Measurements from ENCODE around the gene RCOR2.

RCOR2 gene

DNA sequence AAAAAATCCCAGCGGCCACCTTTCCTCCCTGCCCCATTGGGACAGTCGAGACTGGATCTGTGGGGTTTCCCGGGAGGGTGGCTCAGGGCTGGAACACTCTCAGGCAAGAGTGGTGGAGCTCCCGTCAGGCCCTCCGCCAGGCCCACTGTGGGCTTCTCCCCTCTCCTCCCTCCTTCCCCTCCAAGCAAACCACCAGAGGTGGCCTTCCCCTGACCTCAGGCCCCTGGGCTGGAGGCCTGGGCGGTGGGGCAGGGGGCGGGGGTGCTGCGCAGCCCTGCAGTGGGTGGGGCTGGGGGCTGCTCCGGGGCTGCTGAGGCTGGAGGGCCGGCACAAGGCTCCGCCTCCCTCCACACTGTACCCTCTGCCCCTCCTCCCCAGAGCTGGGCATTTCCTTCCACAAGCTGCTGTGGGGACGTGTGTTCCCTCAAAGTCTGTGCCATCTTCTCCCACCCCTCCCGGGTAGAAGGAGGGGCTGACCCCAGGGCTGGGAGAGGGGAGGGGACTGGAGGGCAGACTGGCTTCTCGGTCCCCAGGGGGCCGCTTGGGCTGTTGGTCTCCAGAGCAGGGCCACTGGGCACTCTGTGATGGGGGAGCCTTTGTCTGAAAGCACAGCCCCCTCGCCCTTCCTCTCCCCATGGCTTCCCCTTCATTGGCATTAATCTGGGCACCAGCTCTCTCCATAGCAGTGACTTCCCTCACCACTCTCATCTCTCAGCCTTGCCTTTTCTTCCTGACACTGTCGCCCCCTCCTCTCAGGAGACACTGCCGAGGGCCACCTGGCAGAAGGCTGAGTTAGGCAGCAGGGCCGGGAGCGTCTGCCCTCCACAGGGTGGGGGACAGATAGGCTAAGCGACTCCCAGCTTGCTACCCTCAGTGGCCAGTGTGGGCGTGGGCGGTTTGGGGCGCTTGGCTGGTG lies 7.1 kb downstream of the RCOR2 start:
- intact Hi-C loops (cut with DNase I) = no loop called here
- DNase-seq = peak in 1 of 10 donors; percentile 78

DNA sequence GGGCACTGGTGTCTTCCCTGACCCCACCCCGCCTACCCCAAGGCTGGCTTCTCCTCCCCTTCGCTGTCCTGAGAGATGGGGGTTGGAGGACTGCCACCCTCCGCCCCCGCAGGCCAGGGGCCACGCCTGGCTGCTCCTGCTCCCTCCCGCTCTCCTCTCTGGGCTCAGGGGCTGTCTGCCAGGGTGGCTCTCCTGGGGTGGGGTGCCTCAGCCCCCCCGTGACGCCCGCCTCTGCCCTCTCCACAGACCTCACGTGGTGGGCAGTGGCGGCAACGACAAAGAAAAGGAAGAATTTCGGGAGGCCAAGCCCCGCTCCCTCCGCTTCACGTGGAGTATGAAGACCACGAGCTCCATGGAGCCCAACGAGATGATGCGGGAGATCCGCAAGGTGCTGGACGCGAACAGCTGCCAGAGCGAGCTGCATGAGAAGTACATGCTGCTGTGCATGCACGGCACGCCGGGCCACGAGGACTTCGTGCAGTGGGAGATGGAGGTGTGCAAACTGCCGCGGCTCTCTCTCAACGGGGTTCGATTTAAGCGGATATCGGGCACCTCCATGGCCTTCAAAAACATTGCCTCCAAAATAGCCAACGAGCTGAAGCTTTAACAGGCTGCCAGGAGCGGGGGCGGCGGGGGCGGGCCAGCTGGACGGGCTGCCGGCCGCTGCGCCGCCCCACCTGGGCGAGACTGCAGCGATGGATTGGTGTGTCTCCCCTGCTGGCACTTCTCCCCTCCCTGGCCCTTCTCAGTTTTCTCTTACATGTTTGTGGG lies 8.1 kb downstream of the RCOR2 start:
- DNase-seq = peak in 3 of 10 donors; percentile 40 to 89 (median 87)
- intact Hi-C loops (cut with DNase I) = no loop called here

DNA sequence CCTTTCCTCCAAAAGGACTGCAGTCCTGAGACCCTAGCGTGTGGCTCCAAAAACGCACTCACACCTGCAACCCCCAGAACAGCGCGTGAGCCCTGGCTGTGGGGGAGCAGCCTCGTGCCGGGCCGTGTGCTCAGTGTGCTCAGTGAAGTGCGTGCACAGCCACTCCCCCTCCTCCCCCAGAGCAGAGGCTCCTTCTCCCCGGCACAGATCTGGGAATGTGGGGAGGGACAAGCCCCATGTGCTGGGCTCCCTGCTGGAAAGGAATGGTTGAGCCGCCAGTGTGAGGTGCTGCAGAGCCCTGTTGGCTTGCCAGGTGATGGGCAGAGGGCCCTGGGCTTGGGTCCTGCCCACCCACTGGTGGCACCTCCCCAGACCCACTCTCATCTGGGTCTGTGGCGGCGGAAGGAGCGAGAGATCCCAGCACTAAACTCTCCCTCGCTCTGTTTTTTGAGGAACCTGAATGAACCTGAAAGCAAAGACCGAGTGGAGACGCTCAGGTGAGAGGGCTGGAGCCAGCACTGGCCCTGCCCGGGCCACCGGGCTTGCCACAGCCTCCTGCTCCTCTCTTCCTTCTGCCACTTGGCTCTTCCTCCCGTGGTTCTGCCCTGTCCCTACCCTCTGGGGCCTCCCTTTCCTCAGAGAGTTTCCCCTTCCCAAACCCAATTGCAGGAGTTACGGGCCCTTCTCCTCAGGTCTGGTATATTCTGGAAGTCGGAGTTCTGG lies 9.0 kb downstream of the RCOR2 start:
- intact Hi-C loops (cut with DNase I) = loop anchor here (2.0 kb wide), 1 partner anchor 69 kb away; the partner anchor contains the start of gene MARK2
- DNase-seq = peak in 6 of 10 donors; percentile 50 to 93 (median 82)

DNA sequence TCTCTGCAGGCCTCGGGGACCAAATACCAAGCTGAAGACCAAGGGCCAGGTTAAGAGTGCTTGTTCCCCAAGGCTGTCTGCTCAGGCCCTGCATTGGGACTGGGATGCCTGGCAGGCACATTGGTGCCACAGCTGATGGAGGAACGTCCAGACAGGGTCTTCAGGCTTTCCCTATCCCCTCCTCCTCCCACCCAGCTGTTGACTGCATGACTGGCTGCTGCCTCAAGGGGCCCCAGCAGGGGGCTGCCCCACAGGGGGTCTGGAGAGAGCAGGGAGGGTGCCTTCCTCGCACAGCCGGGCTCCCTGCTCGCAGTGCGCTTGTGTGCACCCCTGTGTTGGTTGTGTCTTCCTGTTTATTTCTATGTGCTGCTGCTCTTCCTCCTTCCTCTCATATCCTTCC lies 9.9 kb downstream of the RCOR2 start:
- no peak for DNase-seq
- intact Hi-C loops (cut with DNase I) = loop anchor here (2.0 kb wide), 1 partner anchor 68 kb away; the partner anchor contains the start of gene MARK2

DNA sequence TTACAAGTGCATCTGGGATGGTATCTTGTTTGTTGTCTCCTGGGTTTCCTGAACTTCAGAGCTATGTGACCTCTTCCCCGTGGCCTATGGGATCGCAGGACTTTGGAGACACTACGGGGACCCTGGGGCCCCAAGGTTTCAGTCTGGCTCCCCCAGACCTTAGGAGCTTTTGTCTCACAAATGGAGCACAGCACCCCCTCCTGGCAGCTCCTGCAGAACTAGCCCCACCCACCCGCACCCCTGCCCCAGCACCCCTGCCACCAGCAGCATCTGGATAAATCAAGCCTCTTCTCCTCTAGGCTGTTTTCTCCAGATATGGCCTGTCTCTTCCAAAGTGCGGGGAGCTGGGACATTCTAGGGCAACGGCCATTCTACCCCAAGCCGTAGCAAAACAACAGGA lies 10.4 kb downstream of the RCOR2 start:
- peak in 3 of 10 donors; percentile 21 to 87 (median 52) for DNase-seq
- intact Hi-C loops (cut with DNase I) = loop anchor here (2.0 kb wide), 1 partner anchor 68 kb away; the partner anchor contains the start of gene MARK2

DNA sequence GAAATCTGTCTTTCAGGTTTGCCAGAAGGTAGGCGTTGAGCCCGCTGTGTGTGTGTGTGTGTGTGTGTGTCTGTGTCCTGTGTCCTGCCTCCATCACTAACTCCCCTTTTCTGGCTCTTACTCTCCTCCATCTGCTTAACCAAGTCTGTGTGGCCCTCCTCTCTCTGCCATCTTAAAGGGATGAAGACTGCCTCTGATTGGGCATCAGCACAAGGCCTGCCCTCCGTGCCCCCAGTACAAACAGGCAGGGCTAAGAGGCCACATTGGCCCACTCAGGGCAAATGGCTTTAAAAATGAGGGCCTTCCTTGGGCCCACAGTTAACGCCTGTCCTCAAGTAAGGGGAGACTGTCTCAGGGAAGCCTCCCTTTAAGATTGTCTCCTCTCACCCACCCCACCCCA lies 10.9 kb downstream of the RCOR2 start:
- no peak for DNase-seq
- intact Hi-C loops (cut with DNase I) = loop anchor here (2.0 kb wide), 1 partner anchor 67 kb away; the partner anchor contains the start of gene MARK2

DNA sequence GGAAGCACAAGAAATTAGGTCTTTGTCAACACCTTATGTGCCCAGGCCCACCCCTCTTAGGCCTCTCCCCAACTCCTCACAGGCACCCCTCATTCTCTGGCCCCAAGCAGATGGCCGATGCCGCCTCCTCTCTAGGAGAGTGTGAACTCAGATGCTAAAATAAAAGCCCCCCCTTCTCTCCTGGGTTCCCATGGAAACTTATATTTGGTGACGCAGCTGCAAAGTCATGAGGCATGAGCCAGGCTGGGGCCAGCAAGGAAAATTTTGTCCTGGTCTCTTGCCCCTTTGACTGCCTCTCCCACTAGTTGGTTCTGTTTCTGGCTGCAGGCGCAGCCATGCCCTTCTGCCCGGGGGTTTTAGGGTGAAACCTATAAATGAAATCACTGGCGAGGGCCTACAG lies 11.8 kb downstream of the RCOR2 start:
- intact Hi-C loops (cut with DNase I) = no loop called here
- DNase-seq = peak in 6 of 10 donors; percentile 62 to 94 (median 83)

DNA sequence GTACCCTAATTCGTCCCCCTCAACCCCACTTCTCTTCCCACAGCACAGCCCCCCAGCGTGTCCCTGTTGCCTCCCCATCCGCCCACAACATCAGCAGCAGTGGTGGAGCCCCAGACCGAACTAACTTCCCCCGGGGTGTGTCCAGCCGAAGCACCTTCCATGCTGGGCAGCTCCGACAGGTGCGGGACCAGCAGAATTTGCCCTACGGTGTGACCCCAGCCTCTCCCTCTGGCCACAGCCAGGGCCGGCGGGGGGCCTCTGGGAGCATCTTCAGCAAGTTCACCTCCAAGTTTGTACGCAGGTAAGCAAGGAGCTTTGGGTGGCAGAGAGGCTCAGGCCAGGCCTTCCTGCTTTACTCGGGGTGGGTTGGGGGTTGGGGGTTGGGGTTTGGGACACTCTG lies 12.2 kb downstream of the RCOR2 start:
- intact Hi-C loops (cut with DNase I) = no loop called here
- DNase-seq = peak in 1 of 10 donors; percentile 83

DNA sequence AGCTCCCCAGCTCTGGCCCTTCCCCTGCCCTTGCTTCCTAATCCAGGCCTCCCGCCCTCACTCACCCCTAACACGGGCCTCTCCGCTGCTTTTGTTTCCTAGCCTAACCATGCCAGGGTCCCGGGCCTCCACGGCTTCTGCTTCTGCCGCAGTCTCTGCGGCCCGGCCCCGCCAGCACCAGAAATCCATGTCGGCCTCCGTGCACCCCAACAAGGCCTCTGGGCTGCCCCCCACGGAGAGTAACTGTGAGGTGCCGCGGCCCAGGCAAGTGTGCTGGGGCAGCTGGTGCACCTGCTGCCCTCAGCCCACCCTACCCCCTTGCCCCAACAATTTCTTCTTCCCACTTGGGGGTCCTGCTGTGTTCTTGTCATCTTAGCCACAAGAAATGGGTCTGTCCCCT lies 13.1 kb downstream of the RCOR2 start:
- DNase-seq = no peak
- intact Hi-C loops (cut with DNase I) = no loop called here

DNA sequence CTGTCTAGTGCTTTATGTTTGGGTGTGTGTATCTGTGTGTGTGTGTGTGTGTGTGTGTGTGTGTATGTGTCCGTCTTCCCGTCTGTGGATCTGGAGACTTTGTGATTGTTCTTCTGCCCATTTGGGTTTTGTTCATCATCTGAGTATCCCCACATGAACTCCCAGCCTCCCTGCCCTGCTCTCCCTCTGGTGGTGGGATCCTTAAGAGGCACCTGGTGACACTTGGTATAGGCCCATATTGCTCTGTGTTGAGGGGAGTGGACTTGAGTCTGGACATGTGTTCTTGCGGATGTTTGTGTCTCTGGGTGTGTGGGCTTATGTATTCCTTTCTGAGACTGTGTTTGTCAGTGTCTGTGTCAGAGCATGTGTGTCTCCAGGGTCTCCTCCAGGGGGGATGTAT lies 15.3 kb downstream of the RCOR2 start:
- intact Hi-C loops (cut with DNase I) = no loop called here

DNA sequence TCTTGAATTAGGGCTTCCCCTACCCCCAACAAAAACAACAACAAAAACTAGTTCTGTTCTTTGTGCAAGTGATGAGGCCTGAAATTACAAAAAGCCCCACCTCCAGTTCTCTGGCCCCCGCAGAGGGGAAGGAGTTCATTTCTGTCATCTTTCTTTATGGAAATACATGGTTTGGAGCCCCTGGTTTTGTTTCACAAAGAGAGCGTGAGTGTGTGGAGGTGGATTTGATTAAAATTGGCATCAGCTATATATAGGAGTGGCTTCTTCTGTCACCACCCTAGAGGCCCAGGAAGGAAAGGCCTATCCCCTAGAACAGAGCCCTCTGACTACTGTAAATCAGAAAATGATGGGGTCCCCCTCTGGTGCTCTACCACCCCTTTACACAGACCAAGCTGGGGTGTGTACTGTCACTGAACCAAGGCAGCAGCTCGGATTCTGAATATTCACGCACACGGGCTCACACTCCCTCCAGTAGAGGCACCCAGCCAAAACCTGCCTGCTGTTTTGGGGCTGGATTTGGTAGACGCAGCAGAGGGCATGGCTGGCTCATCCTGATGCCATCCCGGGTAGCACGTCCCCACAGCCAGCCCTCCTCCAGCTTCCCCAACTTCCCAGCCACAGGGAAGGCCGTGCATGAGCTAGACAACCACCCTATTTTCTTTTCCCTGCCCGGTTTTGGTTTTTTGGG lies 19.4 kb downstream of the RCOR2 start:
- intact Hi-C loops (cut with DNase I) = no loop called here
- peak in 7 of 10 donors; percentile 59 to 92 (median 70) for DNase-seq

More for the DNA sequence above, 15.3 kb downstream of the RCOR2 start:
- DNase-seq = no peak

DNA sequence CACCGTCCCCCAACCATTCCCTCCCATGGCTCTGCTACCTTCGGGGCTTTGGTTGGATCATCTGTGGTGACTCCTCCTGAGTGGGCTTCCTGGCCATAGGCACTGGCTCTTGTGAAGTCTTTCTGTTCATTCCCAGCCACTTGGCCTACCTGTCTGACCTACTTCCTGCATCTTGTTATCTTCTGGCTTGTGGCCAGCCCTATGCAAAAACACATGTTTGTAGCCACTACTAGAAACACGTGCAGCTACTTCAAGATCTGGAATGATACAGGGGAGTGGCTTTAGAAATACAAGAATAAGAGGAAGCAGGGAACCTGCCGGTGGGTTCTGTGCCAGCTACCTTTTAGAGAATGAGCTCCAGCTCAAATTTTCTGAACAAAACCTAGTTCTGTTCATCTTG lies 20.9 kb downstream of the RCOR2 start:
- DNase-seq = no peak
- intact Hi-C loops (cut with DNase I) = no loop called here

DNA sequence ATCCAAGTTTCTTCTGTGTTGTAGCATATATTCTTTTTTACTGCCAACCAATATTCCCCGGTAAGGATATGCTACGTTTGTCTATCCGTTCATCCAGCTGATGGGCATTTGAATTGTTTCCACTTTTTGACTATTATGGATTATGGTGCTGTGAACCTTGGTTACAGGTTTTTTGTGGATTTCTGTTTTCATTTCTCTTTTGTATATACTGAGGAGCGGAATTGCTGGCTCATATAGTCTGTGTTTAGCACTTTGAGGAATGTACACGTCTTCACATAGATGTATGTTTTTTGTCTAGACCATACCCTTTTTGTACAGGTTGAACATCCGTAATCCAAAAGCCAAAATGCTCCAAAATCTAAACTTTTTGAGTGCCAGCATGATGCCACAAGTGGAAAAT lies 23.6 kb downstream of the RCOR2 start:
- no peak for DNase-seq
- intact Hi-C loops (cut with DNase I) = no loop called here

DNA sequence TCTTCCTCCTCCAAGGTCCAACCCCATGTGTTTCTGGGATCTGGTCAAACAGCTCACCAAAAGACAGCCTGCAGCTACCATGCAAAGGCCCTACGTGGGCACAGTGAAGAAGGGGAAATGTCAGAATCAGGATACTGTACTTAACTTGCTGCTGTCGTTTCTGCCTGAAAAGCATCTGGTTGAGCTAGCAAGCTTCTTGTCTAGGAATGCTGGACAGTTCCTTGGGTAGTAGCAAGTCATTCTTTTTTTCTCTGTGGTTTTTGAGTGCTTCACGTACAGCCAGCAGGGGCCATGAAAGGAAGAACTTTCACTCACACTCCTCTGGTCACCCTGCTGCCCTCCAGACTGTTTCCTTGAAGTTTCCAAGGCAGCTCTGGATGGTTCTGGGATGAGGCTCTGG lies 24.7 kb downstream of the RCOR2 start:
- intact Hi-C loops (cut with DNase I) = no loop called here
- DNase-seq = no peak

DNA sequence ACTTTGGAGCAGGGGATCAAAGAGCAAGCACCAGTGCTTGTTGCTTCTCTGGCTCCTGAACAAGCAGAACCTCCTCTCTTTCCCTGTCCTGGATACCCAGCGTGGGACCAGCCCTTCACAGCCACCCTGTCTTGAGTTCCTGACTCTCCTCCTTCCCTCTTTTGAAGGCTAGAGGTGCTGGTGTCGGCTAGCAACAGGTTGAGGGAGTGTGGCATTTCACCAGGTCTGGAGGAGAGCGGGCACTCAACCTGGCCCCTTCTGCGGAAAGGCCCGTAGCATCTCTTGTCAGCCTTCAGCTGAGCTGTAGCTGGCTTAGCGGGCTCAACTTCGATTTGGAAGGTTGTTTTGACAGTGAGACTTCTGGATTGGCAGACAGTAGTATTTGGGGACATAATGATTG lies 26.6 kb downstream of the RCOR2 start:
- DNase-seq = peak in 1 of 10 donors; percentile 39
- intact Hi-C loops (cut with DNase I) = no loop called here

DNA sequence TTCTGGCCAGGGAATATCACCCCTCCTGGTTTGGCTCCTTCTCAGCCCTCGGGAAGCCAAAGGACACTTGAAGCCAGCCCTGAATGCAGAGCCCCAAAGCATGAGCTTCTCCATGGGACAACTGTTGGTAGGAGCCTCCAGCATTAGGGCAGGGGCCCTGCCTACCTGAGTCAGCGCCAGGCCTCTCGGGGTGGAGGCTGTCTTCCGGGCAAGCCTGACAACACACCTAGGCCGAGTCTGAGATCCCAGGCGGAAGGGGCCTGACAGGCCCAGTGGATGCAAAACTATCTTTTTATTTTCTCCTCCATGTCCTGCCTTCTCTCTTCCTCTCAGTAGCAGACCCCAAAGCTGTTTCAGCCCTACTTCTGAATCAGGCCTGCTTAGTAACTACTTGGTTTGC lies 27.6 kb downstream of the RCOR2 start:
- intact Hi-C loops (cut with DNase I) = no loop called here
- peak in 1 of 10 donors; percentile 72 for DNase-seq

DNA sequence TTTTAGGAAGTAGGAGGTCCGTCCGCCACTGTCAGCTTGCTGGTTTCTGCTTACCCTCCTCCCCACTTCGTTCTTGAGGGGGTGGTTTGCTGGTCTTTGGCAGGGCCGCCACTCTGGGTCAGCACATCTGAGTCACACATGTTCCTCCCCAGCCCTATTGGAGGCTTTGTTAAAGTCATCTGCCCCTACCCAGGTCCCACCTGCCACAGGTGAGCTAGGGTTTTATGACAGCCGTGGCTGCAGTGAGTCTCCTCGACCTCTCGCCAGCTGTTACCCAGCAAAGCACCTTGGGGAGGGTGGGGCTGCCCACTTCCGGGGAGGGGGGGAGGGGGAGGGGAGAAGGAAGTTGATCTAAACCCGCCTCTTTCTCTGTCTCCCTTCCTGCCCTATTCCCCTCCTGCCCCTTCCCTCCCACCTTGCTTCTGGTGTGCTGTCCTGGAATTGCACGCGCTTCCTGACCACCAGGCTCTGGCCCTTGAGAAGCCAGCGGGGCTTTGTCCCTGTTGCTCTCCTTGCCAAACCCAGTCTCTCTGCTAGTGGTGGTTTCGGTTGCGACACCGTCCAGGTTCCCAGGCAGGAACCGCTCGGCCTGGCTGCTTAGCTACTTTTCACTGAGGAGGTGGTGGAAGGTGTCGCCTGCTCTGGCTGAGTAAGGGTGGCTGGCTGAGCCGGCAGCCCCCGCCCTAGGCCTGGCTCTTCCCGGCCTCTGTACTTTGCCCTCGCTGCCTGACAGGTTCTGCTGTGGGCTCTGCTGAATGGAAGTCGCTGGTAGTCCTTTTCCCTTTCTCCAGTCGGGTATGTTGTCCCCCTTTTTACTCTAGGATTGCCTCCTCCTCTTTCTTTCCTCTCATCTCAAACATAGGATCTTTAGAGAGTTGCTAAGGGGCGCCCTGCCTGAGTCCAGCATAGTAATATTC lies 28.5 kb downstream of the RCOR2 start:
- DNase-seq = peak in 6 of 10 donors; percentile 33 to 90 (median 70)
- intact Hi-C loops (cut with DNase I) = no loop called here

DNA sequence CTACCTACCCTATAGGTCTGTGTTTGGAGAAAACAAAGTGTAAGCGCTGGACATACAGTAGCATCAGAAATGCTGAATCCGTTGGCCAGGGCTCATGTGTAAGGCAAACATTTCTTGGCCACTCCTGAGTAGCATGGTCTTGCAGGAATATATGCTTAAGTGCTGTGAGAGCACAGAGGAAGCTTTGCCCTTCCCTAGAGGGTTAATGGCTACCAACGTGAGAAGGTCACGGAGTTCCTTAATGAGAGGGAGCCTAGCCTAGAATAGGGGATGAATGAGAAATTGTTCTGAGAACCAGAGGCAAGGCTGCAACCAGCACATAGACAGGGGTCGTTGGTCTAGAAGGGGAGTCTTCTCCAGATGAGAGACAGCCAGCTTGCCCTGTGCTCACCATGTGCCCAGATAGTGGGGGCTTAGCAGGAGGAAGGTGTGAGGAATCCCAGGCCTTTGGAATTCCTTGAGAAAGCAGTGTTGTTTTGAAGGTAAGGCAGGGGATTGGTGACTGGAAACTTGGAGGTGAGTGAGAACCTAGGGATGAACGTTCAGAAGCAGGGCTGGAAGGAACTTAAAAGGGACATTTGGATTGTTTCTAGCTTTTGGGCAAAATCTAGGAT lies 29.5 kb downstream of the RCOR2 start:
- intact Hi-C loops (cut with DNase I) = no loop called here
- DNase-seq = peak in 1 of 10 donors; percentile 24
